Keratinocyte (primary cell): Measurements from ENCODE around the gene OTOP2. TPM values are rescaled to one million over a fixed set of nuclear protein-coding genes. Genes with fewer than 3 reads are reported as not detected.

Experiments used
- DNase-seq: peaks from one replicate; pipeline ENCODE4 v3.0.0-alpha.2; 2011; ENCODE audit warnings: low read depth, missing footprints, low spot score
- FAIRE-seq: peaks from 2 replicates; lab custom pipeline; 2011; peaks lifted over from hg19 to GRCh38; lab: Jason Lieb, UNC
- H2AFZ ChIP-seq: 2 replicates; pipeline ENCODE4 v1.6.0; 2012; ENCODE audit warnings: low read length, control low read depth, inconsistent platforms; ENCODE audit not compliant: control insufficient read depth
- H3K27ac ChIP-seq: 2 replicates; pipeline ENCODE4 v1.5.1; 2011; ENCODE audit warnings: low read length; ENCODE audit not compliant: control insufficient read depth, insufficient read depth
- H3K27me3 ChIP-seq: 3 replicates; pipeline ENCODE4 v1.6.0; 2011; ENCODE audit warnings: low read length; ENCODE audit not compliant: control insufficient read depth, insufficient read depth; ENCODE audit errors: extremely low read depth
- H3K36me3 ChIP-seq, 2 experiments: 2 replicates in 1 of 2; 3 replicates in 1 of 2; pipeline ENCODE4 v1.5.1; 2011; ENCODE audit warnings: low read length in 2 of 2, mild to moderate bottlenecking in 1 of 2; ENCODE audit not compliant: control insufficient read depth in 2 of 2, insufficient read depth in 2 of 2; ENCODE audit errors: extremely low read depth in 1 of 2
- H3K4me1 ChIP-seq: 3 replicates; pipeline ENCODE4 v1.5.1; 2011; ENCODE audit warnings: low read length; ENCODE audit not compliant: control insufficient read depth, insufficient read depth; ENCODE audit errors: extremely low read depth
- H3K4me2 ChIP-seq: 3 replicates; pipeline ENCODE4 v1.6.0; 2011; ENCODE audit warnings: low read depth, low read length; ENCODE audit not compliant: control insufficient read depth, insufficient read depth; ENCODE audit errors: extremely low read depth
- H3K4me3 ChIP-seq, 3 experiments: fragments of 200-600 bp in 1 of 3; sonication (generic) in 1 of 3; 2 replicates in 2 of 3; 3 replicates in 1 of 3; pipeline ENCODE4 v1.5.1; 2011 to 2016; ENCODE audit warnings: low read length in 3 of 3, mild to moderate bottlenecking in 3 of 3, control low read depth in 2 of 3, inconsistent platforms in 1 of 3, low read depth in 1 of 3, mixed read lengths in 1 of 3, mixed run types in 1 of 3, moderate library complexity in 1 of 3; ENCODE audit not compliant: control insufficient read depth in 2 of 3, insufficient read depth in 2 of 3; ENCODE audit errors: extremely low read depth in 1 of 3
- H3K79me2 ChIP-seq: 2 replicates; pipeline ENCODE4 v1.6.0; 2012; ENCODE audit warnings: low read length; ENCODE audit not compliant: control insufficient read depth, insufficient read depth
- H3K9ac ChIP-seq: 3 replicates; pipeline ENCODE4 v1.6.0; 2011; ENCODE audit warnings: low read length; ENCODE audit not compliant: control insufficient read depth, insufficient read depth; ENCODE audit errors: extremely low read depth
- H3K9me1 ChIP-seq: 3 replicates; pipeline ENCODE4 v1.6.0; 2011; ENCODE audit warnings: low read length; ENCODE audit not compliant: control insufficient read depth, insufficient read depth; ENCODE audit errors: extremely low read depth
- H3K9me3 ChIP-seq: 2 replicates; pipeline ENCODE4 v1.5.1; 2012; ENCODE audit warnings: low read depth, low read length; ENCODE audit not compliant: control insufficient read depth
- H4K20me1 ChIP-seq: 3 replicates; pipeline ENCODE4 v1.6.0; 2011; ENCODE audit warnings: low read length; ENCODE audit not compliant: control insufficient read depth, insufficient read depth; ENCODE audit errors: extremely low read depth
- CTCF ChIP-seq, 3 experiments: IDR thresholded peaks in 1 of 3; conservative IDR thresholded peaks in 1 of 3; optimal IDR thresholded peaks in 1 of 3; 2 replicates in 2 of 3; 3 replicates in 1 of 3; pipeline versions ENCODE3 to v1.5.1; 2011; ENCODE audit warnings: low read length in 3 of 3, mild to moderate bottlenecking in 3 of 3, moderate library complexity in 2 of 3, control low read depth in 1 of 3, inconsistent platforms in 1 of 3; ENCODE audit not compliant: insufficient read depth in 2 of 3; ENCODE audit errors: extremely low read depth in 1 of 3
- EZH2 ChIP-seq: IDR thresholded peaks from one replicate; pipeline ENCODE4 v1.6.1; 2012; ENCODE audit warnings: inconsistent platforms, mild to moderate bottlenecking, low read length, moderate library complexity
- dilution Hi-C: fragments of 300-500 bp; cut with MboI; formaldehyde crosslinking; loops from one replicate; pipeline ENCODE4 v1.7.0; 2020; ENCODE audit warnings: low sequenced_read_pairs; ENCODE audit not compliant: extremely low pct_ligation_motif_present
- polyA plus RNA-seq, 5 experiments: library from polyadenylated mRNA; depleted of rRNA in 3 of 5; stranded (reverse) in 3 of 5; stranded (forward) in 1 of 5; unstranded in 1 of 5; fragments of >200 nt; gene quantifications; 1 replicate in 1 of 5; 2 replicates in 3 of 5; 3 replicates in 1 of 5; pipeline versions ENCODE4 v1.2.1 to v1.2.3, GENCODE V29; 2011 to 2012; ENCODE audit warnings: missing spikeins in 2 of 5, low read depth in 1 of 5, low replicate concordance in 1 of 5

The OTOP2 gene
- polyA plus RNA-seq, 1 donor (not counting 4 experiments of a cell fraction or from before 2014, with no cell fraction given), result not detected

GRCh38 chr17:74972973-74973328, 48.9 kb downstream of the OTOP2 start:
- Histone ChIP-seq H3K27me3 (peaks cover 36% of the 10 kb centered on the region), H3K9me3 (no peaks in the 10 kb centered on the region), H3K27ac (no peak overlapping the region), H2AFZ (no peak overlapping the region), H3K9ac (no peak overlapping the region), H3K4me2 (peak overlapping the region; percentile 8), H3K36me3 (no peaks in the 10 kb centered on the region), H3K79me2 (no peaks in the 10 kb centered on the region), H4K20me1 (no peaks in the 10 kb centered on the region), H3K9me1 (no peaks in the 10 kb centered on the region), H3K4me1 (peaks cover 10% of the 10 kb centered on the region), H3K4me3 (no peak overlapping the region)
- dilution Hi-C loops, result no loop called here
- TF ChIP-seq EZH2, result no peak
- TF ChIP-seq CTCF (optimal IDR thresholded peaks at IDR 0.05 in 1 of 3, IDR thresholded peaks at IDR 0.05 in 1 of 3, conservative IDR thresholded peaks at IDR 0.05 in 1 of 3; ENCODE audit: extremely low read depth in 1 of 3, insufficient read depth in 2 of 3, low read length in 3 of 3), result no peak
- FAIRE-seq, result no peak
- no peak for DNase-seq

- Histone ChIP-seq H3K79me2 (no peaks in the 10 kb centered on the region), H3K4me2 (no peak overlapping the region), H3K9me1 (no peaks in the 10 kb centered on the region), H3K27ac (no peak overlapping the region), H3K9me3 (no peaks in the 10 kb centered on the region), H3K36me3 (no peaks in the 10 kb centered on the region), H3K27me3 (peaks cover 32% of the 10 kb centered on the region), H3K4me1 (peaks cover 2% of the 10 kb centered on the region), H4K20me1 (no peaks in the 10 kb centered on the region), H2AFZ (no peak overlapping the region), H3K9ac (no peak overlapping the region), H3K4me3 (no peak overlapping the region)
- no peak for DNase-seq
- dilution Hi-C loops, result no loop called here
- TF ChIP-seq EZH2, result no peak
- TF ChIP-seq CTCF (optimal IDR thresholded peaks at IDR 0.05 in 1 of 3, IDR thresholded peaks at IDR 0.05 in 1 of 3, conservative IDR thresholded peaks at IDR 0.05 in 1 of 3; ENCODE audit: extremely low read depth in 1 of 3, insufficient read depth in 2 of 3, low read length in 3 of 3), result no peak
- no peak for FAIRE-seq
Measured at GRCh38 chr17:74975943-74976342, 51.9 kb downstream of the OTOP2 start.
